Breast epithelium (tissue), 4 donors: ENCODE data around the gene C9orf72. TPM values are rescaled to one million over a fixed set of nuclear protein-coding genes. Genes with fewer than 3 reads are reported as not detected.

Source experiments
- DNase-seq, 2 donors: peaks; one replicate each; pipeline ENCODE4 v3.0.0-alpha.2; 2019; ENCODE audit warnings: low spot score in 2 of 2
- H3K27ac ChIP-seq, 2 donors: fragments of 200-600 bp; sonication (generic) in 1 of 2; one replicate each; pipeline ENCODE4 v1.5.1; 2016 to 2019; ENCODE audit warnings: mild to moderate bottlenecking in 1 of 2
- H3K27me3 ChIP-seq, 2 donors: fragments of 200-600 bp; sonication (generic) in 1 of 2; one replicate each; pipeline versions ENCODE4 v1.5.1 to v1.6.0; 2017 to 2019; ENCODE audit warnings: control low read depth in 1 of 2, mild to moderate bottlenecking in 1 of 2
- H3K36me3 ChIP-seq: fragments of 200-600 bp; one replicate; pipeline ENCODE4 v1.5.1; 2019
- H3K4me1 ChIP-seq, 2 donors: fragments of 200-600 bp; sonication (generic); one replicate each; pipeline ENCODE4 v1.5.1; 2016 to 2019; ENCODE audit warnings: control low read depth in 1 of 2
- H3K4me3 ChIP-seq, 3 donors: fragments of 200-600 bp; sonication (generic); 1 replicate in 2 of 3; 2 replicates in 1 of 3; pipeline ENCODE4 v1.5.1; 2016 to 2019; ENCODE audit warnings: mild to moderate bottlenecking in 3 of 3, moderate library complexity in 2 of 3
- H3K9me3 ChIP-seq, 2 donors: fragments of 200-600 bp; sonication (generic) in 1 of 2; one replicate each; pipeline ENCODE4 v1.5.1; 2016 to 2019; ENCODE audit warnings: control low read depth in 1 of 2
- CTCF ChIP-seq, 3 donors: fragments of 450-650 bp; IDR thresholded peaks; one replicate each; pipeline ENCODE4 v1.5.1; 2016 to 2017; ENCODE audit warnings: antibody characterized with exemption in 3 of 3, mild to moderate bottlenecking in 3 of 3, moderate library complexity in 3 of 3
- POLR2A ChIP-seq: fragments of 450-650 bp; IDR thresholded peaks from one replicate; pipeline ENCODE4 v1.6.1; 2016; ENCODE audit warnings: antibody characterized with exemption, mild to moderate bottlenecking, moderate library complexity
- POLR2AphosphoS5 ChIP-seq, 3 donors: sonication (generic); formaldehyde crosslinking; IDR thresholded peaks; one replicate each; pipeline ENCODE4 v1.6.1; 2017; ENCODE audit warnings: antibody characterized with exemption in 3 of 3
- intact Hi-C: fragments of 100-400 bp; cut with DNase I; formaldehyde crosslinking; loops from one replicate; pipeline ENCODE4 v1.15.1; 2023; ENCODE audit warnings: low total_unique reads
- total RNA-seq, 3 donors: library from RNA; depleted of rRNA; stranded (reverse); fragments of >200 nt; gene quantifications; one replicate each; pipeline ENCODE4 v1.1.0, GENCODE V29; 2016

Gene C9orf72
- total RNA-seq, 3 donors from 2014 or later: 20.8 to 43.9 (median 27.2) TPM

- Histone ChIP-seq H3K4me3 (peak overlapping the region; percentile 84 to 94 (median 93)), H3K4me1 (peaks cover 0 to 4% of the 10 kb centered on the region in 2 donors), H3K9me3 (no peaks in the 10 kb centered on the region), H3K36me3 (no peaks in the 10 kb centered on the region), H3K27me3 (no peaks in the 10 kb centered on the region), H3K27ac (peak overlapping the region; percentile 97 to 99)
- TF ChIP-seq POLR2A (no peak), POLR2AphosphoS5 (IDR thresholded peaks at IDR 0.05) (peak in 1 of 3 donors; percentile 11), CTCF (IDR thresholded peaks at IDR 0.05) (no peak)
- DNase-seq: peak; percentile 62 to 70
- intact Hi-C loops: no loop called here
Measured at GRCh38 chr9:27528886-27529315, 44.4 kb downstream of the C9orf72 start.

GRCh38 chr9:27528076-27528885, 45.0 kb downstream of the C9orf72 start:
- Histone ChIP-seq H3K4me3 (peak overlapping the region; percentile 84 to 94 (median 93)), H3K27ac (peak overlapping the region; percentile 97 to 99), H3K27me3 (no peaks in the 10 kb centered on the region), H3K36me3 (no peaks in the 10 kb centered on the region), H3K9me3 (no peaks in the 10 kb centered on the region), H3K4me1 (peaks cover 0 to 4% of the 10 kb centered on the region in 2 donors)
- intact Hi-C loops: no loop called here
- peak; percentile 47 to 89 (median 79) for TF ChIP-seq POLR2AphosphoS5 (IDR thresholded peaks at IDR 0.05)
- TF ChIP-seq CTCF (IDR thresholded peaks at IDR 0.05): no peak
- peak; percentile 75 for TF ChIP-seq POLR2A
- peak; percentile 71 to 90 for DNase-seq

GRCh38 chr9:27527702-27528075, 45.6 kb downstream of the C9orf72 start:
- DNase-seq: no peak
- Histone ChIP-seq H3K27ac (peak overlapping the region; percentile 97 to 99), H3K4me3 (peak overlapping the region; percentile 84 to 94 (median 93)), H3K4me1 (peaks cover 0 to 4% of the 10 kb centered on the region in 2 donors), H3K27me3 (no peaks in the 10 kb centered on the region), H3K36me3 (no peaks in the 10 kb centered on the region), H3K9me3 (no peaks in the 10 kb centered on the region)
- intact Hi-C loops: no loop called here
- TF ChIP-seq POLR2AphosphoS5 (IDR thresholded peaks at IDR 0.05) (no peak), CTCF (IDR thresholded peaks at IDR 0.05) (no peak), POLR2A (no peak)

- Histone ChIP-seq H3K36me3 (no peaks in the 10 kb centered on the region), H3K27ac (no peak within 1 kb of the TSS), H3K9me3 (no peaks in the 10 kb centered on the region), H3K4me1 (peaks cover 0 to 4% of the 10 kb centered on the region in 2 donors), H3K4me3 (no peak within 1 kb of the TSS), H3K27me3 (no peaks in the 10 kb centered on the region)
- no peak for DNase-seq
- intact Hi-C loops: no loop called here
- no peak for TF ChIP-seq POLR2AphosphoS5 (IDR thresholded peaks at IDR 0.05)
- TF ChIP-seq CTCF (IDR thresholded peaks at IDR 0.05): no peak
- no peak for TF ChIP-seq POLR2A
Measured at GRCh38 chr9:27524236-27524635, 49.0 kb downstream of the C9orf72 start, which contains the start of gene IFNK. Gene IFNK (plus strand): TSS chr9:27524290. CDS start chr9:27524337, 47 bp downstream.

GRCh38 chr9:27523141-27523540, 50.1 kb downstream of the C9orf72 start:
- intact Hi-C loops: no loop called here
- TF ChIP-seq POLR2AphosphoS5 (IDR thresholded peaks at IDR 0.05) (no peak), CTCF (IDR thresholded peaks at IDR 0.05) (no peak), POLR2A (no peak)

More at GRCh38 chr9:27523141-27523540, 50.1 kb downstream of the C9orf72 start:
- no peak overlapping the region for H3K27ac ChIP-seq
- H3K4me3 ChIP-seq: no peak overlapping the region
- no peaks in the 10 kb centered on the region for H3K27me3 ChIP-seq
- peaks cover 0 to 4% of the 10 kb centered on the region in 2 donors for H3K4me1 ChIP-seq
- no peaks in the 10 kb centered on the region for H3K9me3 ChIP-seq
- DNase-seq: no peak
- no peaks in the 10 kb centered on the region for H3K36me3 ChIP-seq
